Left lobe of liver (tissue), 2 donors: Measurements from ENCODE around the gene MGAT2. TPM values are rescaled to one million over a fixed set of nuclear protein-coding genes. Genes with fewer than 3 reads are reported as not detected.
"Not testable (repeated sequence)": the region's sequence is repeated elsewhere in the genome, so short reads cannot be mapped to it uniquely, and the experiment has no call there.

ENCODE experiments used
- ATAC-seq: fragments of 200-7000 bp; cut with Tn5 transposase; one replicate; pipeline ENCODE4 v1.9.1; 2020; ENCODE audit warnings: mild to moderate bottlenecking, moderate library complexity
- DNase-seq: peaks from one replicate; pipeline ENCODE4 v3.0.0-alpha.2; 2020; ENCODE audit warnings: low spot score
- total RNA-seq: library from RNA; stranded (reverse); gene quantifications from one replicate; pipeline ENCODE4 v1.2.1, GENCODE V29; 2021
- donor health status: DM: no; HTN: no; CAD: no; lungs with moderate emphysema.
- donor health status: DM: no; HTN: yes; CAD: no.

The MGAT2 gene
- total RNA-seq, 1 donor from 2014 or later = 40.7 TPM

DNA sequence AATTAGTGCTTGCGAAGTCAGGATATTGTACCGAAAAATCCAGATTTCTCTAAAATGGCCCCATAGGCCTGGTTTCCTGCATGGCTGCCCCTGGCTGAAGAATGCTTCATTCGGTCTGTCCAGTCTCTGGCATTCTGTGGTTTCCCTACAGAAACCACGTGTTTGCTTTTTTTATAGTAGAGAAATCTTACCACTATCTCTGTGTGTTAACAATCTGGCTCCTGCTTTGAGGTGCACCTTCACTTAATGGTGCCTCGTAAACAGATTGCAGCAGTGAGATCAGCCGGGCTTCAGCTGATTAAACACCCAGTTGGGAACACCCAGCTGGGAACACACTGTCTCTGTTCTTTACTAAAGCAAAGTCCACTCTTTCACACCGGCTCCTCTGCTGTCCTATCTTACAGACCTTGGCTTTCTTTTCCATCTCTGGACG is 21.1 kb downstream of the MGAT2 start:
- peak; percentile 90 for ATAC-seq
- DNase-seq = peak; percentile 91

DNA sequence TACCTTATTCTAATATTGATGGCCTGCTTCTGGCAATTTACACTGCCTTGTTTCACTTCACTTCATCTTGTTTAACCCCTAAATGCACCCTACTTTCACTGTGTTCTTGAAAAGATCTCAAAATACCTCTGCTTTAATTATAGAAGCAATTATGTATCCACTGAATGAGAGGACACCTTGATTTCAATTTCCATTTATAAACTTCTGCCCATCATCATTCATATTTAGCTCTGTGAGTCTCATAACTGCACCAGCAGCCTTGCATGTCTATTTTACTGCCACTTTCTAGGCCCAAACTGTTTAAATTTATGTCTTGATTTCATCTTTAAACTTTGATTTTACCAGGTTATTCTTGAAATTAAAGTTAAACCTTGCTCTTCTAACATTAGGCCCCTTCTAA is 21.6 kb downstream of the MGAT2 start:
- no peak for ATAC-seq
- no peak for DNase-seq

DNA sequence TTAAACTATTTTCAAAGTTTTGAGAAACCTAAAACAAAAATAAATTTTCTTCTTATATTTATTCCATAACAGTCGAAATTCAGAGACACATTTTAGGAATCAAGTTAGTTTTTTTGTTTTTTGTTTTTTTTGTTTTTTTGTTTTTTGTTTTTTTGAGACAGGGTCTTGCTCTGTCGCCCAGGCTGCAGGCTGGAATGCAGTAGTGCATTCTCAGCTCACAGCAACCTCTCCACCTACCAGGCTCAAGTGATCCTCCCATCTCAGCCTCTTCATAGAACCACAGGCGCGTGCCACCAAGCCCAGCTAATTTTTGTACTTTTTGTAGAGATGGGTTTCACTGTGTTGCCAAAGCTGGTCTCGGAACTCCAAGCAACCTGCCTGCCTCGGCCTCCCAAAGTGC is 32.9 kb downstream of the MGAT2 start:
- ATAC-seq = no peak
- DNase-seq = no peak

DNA sequence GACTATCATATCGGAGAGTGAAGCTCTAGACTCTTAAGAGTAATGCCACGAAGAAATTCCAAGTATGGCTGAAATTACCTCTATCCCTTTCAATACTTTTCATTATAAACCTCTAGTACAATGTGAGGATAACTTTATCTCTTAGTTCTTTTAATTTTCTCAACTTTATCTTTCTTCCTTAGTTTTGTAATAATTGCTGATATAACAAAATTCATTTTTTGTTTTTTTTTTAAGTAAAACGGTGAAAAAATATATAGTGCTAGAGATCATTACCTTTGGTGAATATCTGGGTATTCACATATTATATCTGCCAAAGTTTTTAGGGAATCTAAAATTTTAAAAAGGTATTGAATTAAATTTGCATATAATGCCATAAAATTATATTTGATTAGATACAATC is 33.9 kb downstream of the MGAT2 start:
- ATAC-seq = no peak
- no peak for DNase-seq

DNA sequence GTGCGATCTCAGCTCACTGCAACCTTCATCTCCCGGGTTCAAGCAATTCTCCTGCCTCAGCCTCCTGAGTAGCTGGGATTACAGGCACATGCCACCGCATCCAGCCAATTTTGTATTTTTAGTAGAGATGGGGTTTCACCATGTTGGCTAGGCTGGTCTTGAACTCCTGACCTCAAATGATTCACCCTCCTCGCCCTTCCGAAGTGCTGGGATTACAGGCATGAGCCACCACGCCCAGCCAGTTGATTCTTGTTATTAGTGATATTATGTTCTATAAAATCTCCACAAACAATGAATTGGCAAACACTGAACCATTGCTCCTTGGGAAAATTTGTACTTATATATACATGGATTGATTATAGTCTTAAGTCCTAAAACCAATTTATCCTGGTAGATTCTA is 36.9 kb downstream of the MGAT2 start:
- not testable (repeated sequence) for ATAC-seq, DNase-seq

DNA sequence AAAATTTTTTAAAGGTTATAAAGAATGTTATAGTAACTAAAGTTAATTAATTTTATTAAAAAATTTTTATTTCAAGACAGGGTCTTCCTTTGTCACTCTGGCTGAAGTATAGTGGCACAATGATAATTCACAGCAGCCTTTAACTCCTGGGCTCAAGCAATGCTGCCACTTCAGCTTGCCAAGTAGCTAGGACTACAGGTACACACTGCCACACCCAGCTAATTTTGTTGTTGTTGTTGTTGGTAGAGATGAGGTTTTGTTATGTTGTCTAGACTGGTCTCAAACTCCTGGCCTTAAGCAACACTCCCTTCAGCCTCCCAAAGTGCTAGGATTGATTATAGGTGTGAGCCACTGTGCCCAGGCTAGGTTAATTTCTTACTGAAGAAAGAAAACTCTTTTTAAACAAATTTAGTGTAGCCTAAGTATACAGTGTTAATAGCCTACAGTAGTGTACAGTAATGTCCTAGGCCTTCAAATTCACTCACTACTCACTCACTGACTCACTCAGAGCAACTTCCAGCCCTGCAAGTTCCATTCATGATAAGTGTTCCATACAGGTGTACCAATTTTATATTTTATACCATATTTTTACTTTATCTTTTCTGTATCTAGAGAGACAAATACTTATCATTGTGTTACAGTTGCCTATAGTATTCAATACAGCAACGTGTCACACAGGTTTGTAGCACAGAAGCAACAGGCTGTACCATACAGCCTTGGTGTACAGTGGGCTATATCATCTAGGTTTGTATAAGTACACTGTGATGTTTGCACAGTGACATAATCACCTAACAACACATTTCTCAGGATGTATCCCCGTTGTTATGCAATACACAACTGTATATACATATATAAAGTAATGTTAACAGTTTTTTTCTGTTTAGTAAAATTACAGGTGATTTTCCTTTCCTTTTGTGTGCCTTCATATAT is 39.2 kb downstream of the MGAT2 start:
- DNase-seq (no peak), ATAC-seq (no peak)

DNA sequence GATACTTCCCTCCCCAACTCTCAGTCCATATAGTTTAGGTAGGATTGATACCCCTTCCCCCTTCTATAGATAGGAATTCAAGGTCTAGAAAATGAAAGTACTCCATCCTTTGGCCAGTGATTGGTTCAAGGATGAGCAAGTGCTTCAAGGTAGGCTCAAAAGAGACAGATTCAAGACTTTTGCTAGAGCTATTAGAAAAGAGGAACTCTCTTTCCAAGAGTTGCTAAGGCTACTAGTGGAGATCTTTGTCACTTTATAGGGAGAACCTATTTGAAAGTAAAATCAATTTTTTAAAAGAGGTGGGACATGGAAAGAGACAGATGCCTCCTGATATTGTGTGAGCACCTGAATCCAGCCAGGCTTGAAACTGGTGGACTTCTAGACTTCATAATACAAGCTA is 49.9 kb downstream of the MGAT2 start:
- DNase-seq (no peak), ATAC-seq (no peak)

Other genes starting within 250 kb of the MGAT2 start
- 469 TPM for gene RPS29, start 34.4 kb upstream of the MGAT2 start, total RNA-seq
- 4.8 TPM for gene LRR1, start 21.9 kb upstream of the MGAT2 start, total RNA-seq
- gene RPL36AL, start 173 bp upstream of the MGAT2 start, total RNA-seq = 85.2 TPM
- 6.7 TPM for gene DNAAF2, start 14.4 kb downstream of the MGAT2 start, total RNA-seq
- gene POLE2, start 67.4 kb downstream of the MGAT2 start, total RNA-seq = 3.3 TPM
- 3.0 TPM for gene KLHDC1, start 72.3 kb downstream of the MGAT2 start, total RNA-seq
- 56.2 TPM for gene KLHDC2, start 147.4 kb downstream of the MGAT2 start, total RNA-seq
- 18.2 TPM for gene NEMF, start 232.0 kb downstream of the MGAT2 start, total RNA-seq